ENCODE measurements around the gene LEKR1. TPM values are rescaled to one million over a fixed set of nuclear protein-coding genes. Genes with fewer than 3 reads are reported as not detected.

LEKR1 gene
- total and polyA plus RNA-seq, 2 experiments from 2014 or later, result 0.77 to 0.91 TPM

DNA sequence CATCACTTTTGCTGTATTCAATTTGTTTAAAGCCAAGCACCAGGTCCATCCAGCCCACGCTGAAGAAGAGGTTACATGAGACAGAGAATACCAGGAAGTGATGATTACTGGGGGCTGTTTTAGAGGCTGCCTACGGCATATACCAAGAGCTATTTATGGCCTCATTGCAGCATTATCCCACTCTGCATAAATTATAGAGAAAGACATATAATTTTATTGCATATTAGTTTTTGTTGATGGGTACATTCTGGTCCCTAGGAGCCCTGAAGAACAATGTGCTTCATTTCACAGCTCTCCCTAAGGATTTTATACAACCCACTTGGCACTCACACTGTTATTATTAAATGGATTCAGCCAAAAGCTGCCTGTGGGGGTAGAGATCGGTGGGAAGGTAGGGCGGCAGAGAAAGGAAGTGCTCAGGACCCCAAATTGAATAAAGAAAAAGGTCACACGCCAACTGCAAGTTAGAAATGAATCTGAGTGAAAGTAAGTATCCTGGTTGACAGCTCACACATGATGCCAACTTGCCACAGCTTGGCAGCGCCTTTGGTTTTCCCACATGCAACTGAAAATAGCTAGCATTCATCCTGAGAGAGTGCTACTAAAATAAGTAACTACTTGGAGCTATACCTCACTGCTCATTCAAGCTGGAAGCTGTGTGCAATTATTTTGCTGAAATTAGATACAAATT lies 260.1 kb downstream of the LEKR1 start:
- TF ChIP-seq, protein P1, sequence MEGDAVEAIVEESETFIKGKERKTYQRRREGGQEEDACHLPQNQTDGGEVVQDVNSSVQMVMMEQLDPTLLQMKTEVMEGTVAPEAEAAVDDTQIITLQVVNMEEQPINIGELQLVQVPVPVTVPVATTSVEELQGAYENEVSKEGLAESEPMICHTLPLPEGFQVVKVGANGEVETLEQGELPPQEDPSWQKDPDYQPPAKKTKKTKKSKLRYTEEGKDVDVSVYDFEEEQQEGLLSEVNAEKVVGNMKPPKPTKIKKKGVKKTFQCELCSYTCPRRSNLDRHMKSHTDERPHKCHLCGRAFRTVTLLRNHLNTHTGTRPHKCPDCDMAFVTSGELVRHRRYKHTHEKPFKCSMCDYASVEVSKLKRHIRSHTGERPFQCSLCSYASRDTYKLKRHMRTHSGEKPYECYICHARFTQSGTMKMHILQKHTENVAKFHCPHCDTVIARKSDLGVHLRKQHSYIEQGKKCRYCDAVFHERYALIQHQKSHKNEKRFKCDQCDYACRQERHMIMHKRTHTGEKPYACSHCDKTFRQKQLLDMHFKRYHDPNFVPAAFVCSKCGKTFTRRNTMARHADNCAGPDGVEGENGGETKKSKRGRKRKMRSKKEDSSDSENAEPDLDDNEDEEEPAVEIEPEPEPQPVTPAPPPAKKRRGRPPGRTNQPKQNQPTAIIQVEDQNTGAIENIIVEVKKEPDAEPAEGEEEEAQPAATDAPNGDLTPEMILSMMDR (IDR thresholded peaks at IDR 0.05; ENCODE audit: low read depth, low read length), result no peak
- H3K4me1 ChIP-seq (ENCODE audit: low read depth), result peaks cover 82% of the 10 kb centered on the region
- H3K27ac ChIP-seq, result peak overlapping the region; percentile 97
- H3K36me3 ChIP-seq, result no peaks in the 10 kb centered on the region
- no peak for DNase-seq (ENCODE audit: low read depth in 1 of 2, low spot score in 1 of 2)
- H3K27me3 ChIP-seq, result no peaks in the 10 kb centered on the region
- H3K4me3 ChIP-seq, result no peak overlapping the region
- no peaks in the 10 kb centered on the region for H3K9me3 ChIP-seq (ENCODE audit: low read depth)

DNA sequence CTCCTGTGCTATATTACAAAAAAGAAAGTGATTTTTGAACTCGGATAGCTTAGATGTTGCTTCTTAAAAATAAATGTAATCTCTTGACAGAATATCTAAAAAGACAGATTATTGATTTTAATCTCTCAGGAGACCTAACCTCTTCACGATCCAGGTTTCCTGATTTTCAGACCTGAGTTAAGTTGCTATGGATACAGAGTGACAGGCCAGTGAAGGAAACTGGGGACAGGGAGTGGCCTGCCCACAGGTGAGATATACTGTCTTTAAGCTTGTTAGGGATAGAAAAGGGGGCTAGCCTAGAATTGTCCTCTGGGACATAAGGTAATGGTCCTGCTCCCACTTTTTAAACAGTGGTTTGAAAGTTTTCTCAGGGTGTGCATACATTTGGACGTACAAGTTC lies 260.6 kb downstream of the LEKR1 start:
- Histone ChIP-seq H3K4me3 (no peak overlapping the region), H3K36me3 (no peaks in the 10 kb centered on the region), H3K27me3 (no peaks in the 10 kb centered on the region), H3K4me1 (ENCODE audit: low read depth) (peaks cover 83% of the 10 kb centered on the region), H3K9me3 (ENCODE audit: low read depth) (no peaks in the 10 kb centered on the region), H3K27ac (peak overlapping the region; percentile 97)
- TF ChIP-seq, protein P1 (IDR thresholded peaks at IDR 0.05; ENCODE audit: low read depth, low read length), result no peak
- no peak for DNase-seq (ENCODE audit: low read depth in 1 of 2, low spot score in 1 of 2)

DNA sequence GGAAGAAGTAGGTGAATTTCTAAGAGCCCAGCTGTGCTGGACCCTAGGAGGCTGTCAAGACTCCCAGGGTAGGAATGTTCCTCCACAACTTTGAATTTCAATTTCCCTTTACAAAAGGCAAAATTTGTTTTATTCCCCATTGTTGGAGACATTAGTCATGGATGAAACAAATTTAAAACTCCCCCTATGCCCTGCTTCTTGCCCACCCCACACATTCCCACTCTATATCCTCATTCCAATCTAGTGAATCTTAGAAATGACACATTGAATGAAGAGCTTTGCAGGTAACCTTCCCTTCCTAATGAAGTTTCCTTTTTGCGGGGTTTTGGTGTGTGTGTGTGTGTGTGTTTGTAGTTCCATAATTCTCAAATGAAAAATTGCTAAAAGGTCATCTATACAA lies 261.2 kb downstream of the LEKR1 start:
- TF ChIP-seq, protein P1 (IDR thresholded peaks at IDR 0.05; ENCODE audit: low read depth, low read length), result no peak
- Histone ChIP-seq H3K9me3 (ENCODE audit: low read depth) (no peaks in the 10 kb centered on the region), H3K36me3 (no peaks in the 10 kb centered on the region), H3K27ac (peak overlapping the region; percentile 97), H3K4me1 (ENCODE audit: low read depth) (peaks cover 83% of the 10 kb centered on the region), H3K4me3 (no peak overlapping the region), H3K27me3 (no peaks in the 10 kb centered on the region)
- no peak for DNase-seq (ENCODE audit: low read depth in 1 of 2, low spot score in 1 of 2)

DNA sequence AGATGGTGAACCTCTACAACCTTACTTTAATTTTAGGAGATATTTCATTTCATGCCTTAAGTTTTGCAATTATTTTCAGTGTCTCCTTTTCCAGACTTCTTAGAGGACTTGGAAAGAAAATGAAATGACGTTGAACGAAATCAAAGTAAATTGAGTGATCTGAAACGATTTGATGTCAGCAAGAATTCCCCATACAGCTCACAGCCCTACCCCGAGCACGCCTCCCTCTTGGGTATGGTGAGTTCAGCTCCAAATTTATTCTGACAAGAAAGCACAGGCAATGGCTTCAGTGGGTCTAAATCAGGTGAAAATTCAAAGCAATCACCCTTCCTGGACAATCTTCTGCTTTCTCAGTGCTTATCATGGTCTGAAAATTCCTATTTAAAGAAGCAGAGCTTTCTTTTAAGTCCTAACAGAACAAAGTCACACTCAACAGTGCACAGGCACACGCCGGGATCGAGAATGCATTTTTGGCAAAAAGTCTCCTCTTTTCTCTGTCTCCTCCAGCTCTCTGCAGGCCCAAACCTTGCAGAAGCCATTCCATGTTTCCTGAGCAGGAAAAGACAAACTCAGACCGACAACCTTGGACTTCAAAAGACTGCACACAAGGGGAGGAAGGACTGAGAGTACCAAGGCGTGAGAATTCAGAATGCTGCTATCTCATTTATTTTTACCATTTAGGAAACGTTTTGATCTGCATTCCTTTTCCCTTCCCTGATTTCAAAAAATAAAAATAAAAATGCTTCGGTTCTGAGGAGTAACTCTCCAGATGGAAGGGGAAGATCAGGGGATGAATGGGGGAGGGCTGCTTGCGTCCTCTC lies 261.8 kb downstream of the LEKR1 start:
- DNase-seq (ENCODE audit: low read depth in 1 of 2, low spot score in 1 of 2), result peak in 1 of 2 donors; percentile 45
- TF ChIP-seq, protein P1 (IDR thresholded peaks at IDR 0.05; ENCODE audit: low read depth, low read length), result no peak
- H3K4me1 ChIP-seq (ENCODE audit: low read depth), result peaks cover 83% of the 10 kb centered on the region

DNA sequence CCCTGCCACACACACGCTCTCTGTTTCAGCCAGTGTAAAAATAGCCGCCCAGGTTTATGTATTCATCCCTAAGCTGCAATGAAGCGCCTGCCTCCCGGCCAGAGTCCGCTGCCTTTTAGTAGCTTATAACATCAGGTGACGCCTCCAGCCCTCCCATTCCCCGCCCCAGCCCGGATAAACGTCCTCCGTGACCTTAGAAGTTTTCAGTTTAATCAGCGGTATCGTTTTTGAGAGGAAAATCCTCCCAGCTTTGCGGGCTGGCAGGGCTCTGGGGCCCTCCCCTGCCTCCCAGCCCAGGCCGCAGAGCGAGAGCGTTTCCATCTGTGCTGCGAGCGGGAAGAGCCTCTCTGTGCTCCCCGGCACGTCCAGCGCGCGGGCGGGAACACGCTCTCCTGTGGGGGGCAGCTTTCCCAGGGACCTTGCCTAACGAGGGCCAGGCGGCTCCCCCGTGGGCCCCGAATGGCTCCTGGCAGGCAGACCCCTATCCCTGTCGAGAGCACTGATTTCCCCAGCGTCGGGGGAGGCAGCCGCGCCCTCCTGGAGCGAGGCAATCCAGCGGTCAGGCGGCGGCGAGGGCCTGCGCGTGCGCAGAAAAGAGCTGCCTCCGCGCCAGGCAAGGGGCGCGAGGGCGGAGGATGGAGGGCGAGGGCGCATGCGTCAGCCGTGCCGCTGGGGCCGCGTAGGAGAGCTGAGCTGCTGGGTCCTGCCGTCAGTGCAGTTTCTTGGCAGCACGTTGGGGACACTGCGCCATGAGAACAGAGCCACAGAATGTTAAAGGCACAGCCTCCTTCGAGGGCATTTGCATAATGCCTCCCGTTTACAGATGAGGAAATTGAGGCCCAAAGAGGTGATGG lies 262.7 kb downstream of the LEKR1 start:
- H3K27me3 ChIP-seq, result no peaks in the 10 kb centered on the region
- H3K4me3 ChIP-seq, result peak overlapping the region; percentile 30
- no peaks in the 10 kb centered on the region for H3K36me3 ChIP-seq
- peak overlapping the region; percentile 97 for H3K27ac ChIP-seq
- peak; percentile 96 to 99 for DNase-seq (ENCODE audit: low read depth in 1 of 2, low spot score in 1 of 2)
- TF ChIP-seq, protein P1 (IDR thresholded peaks at IDR 0.05; ENCODE audit: low read depth, low read length), result peak; percentile 16
- peaks cover 83% of the 10 kb centered on the region for H3K4me1 ChIP-seq (ENCODE audit: low read depth)
- H3K9me3 ChIP-seq (ENCODE audit: low read depth), result no peaks in the 10 kb centered on the region

More for the DNA sequence above, 261.8 kb downstream of the LEKR1 start:
- Histone ChIP-seq H3K27ac (peak overlapping the region; percentile 97), H3K9me3 (ENCODE audit: low read depth) (no peaks in the 10 kb centered on the region), H3K4me3 (peak overlapping the region; percentile 30), H3K36me3 (no peaks in the 10 kb centered on the region), H3K27me3 (no peaks in the 10 kb centered on the region)

All from cardiac muscle cell (in vitro differentiated cells and primary cell).